GM12891 (cell line): Measurements from ENCODE around the gene SMARCAD1.

Experiments used
- DNase-seq: peaks from one replicate; pipeline ENCODE4 v3.0.0; 2011; ENCODE audit warnings: low spot score; ENCODE audit not compliant: insufficient read length
- FAIRE-seq: peaks from 2 replicates; lab custom pipeline; 2011; peaks lifted over from hg19 to GRCh38; lab: Jason Lieb, UNC
- PAX5 ChIP-seq: IDR thresholded peaks from 2 replicates; pipeline ENCODE4 v1.6.1; 2011; ENCODE audit warnings: low read length, moderate library complexity, mild to moderate bottlenecking; ENCODE audit not compliant: insufficient read depth, severe bottlenecking
- POLR2A ChIP-seq: IDR thresholded peaks from 2 replicates; pipeline ENCODE4 v1.6.1; 2011; ENCODE audit warnings: low read depth, low read length, control low read depth
- POLR2AphosphoS5 ChIP-seq: IDR thresholded peaks from 2 replicates; pipeline ENCODE4 v1.6.1; 2011; ENCODE audit warnings: low read depth, low read length, control low read depth
- POU2F2 ChIP-seq: IDR thresholded peaks from 2 replicates; pipeline ENCODE4 v1.6.1; 2011; ENCODE audit warnings: low read depth, mild to moderate bottlenecking, control low read depth, low read length, moderate library complexity
- SPI1 ChIP-seq: IDR thresholded peaks from 2 replicates; pipeline ENCODE4 v1.6.1; 2011; ENCODE audit warnings: low read depth, low read length, control low read depth
- TAF1 ChIP-seq: IDR thresholded peaks from 2 replicates; pipeline ENCODE4 v1.6.1; 2011; ENCODE audit warnings: low read depth, low read length, control low read depth

Gene SMARCAD1

GRCh38 chr4:94251094-94251493 lies 43.4 kb downstream of the SMARCAD1 start:
- FAIRE-seq (no peak), DNase-seq (no peak)
- TF ChIP-seq POLR2A (no peak), SPI1 (no peak), POLR2AphosphoS5 (no peak), TAF1 (no peak), POU2F2 (no peak), PAX5 (no peak)

GRCh38 chr4:94253036-94253435 lies 45.4 kb downstream of the SMARCAD1 start:
- no peak for FAIRE-seq
- TF ChIP-seq POU2F2 = no peak
- no peak for TF ChIP-seq TAF1
- no peak for TF ChIP-seq POLR2A
- no peak for TF ChIP-seq SPI1
- no peak for TF ChIP-seq POLR2AphosphoS5
- TF ChIP-seq PAX5 = no peak

GRCh38 chr4:94256144-94256783 lies 48.6 kb downstream of the SMARCAD1 start:
- TF ChIP-seq POU2F2 = no peak
- TF ChIP-seq SPI1 = no peak
- no peak for TF ChIP-seq POLR2A
- no peak for TF ChIP-seq PAX5
- no peak for TF ChIP-seq POLR2AphosphoS5
- TF ChIP-seq TAF1 = no peak
- FAIRE-seq = peak; percentile 56
- no peak for DNase-seq

More at GRCh38 chr4:94253036-94253435, 45.4 kb downstream of the SMARCAD1 start:
- no peak for DNase-seq

- FAIRE-seq (no peak), DNase-seq (no peak)
- TF ChIP-seq PAX5 (no peak), SPI1 (no peak), TAF1 (no peak), POLR2A (no peak), POLR2AphosphoS5 (no peak), POU2F2 (no peak)
These were observed 49.2 kb downstream of the SMARCAD1 start for GRCh38 chr4:94256828-94257227.

GRCh38 chr4:94262163-94263016 lies 54.7 kb downstream of the SMARCAD1 start:
- TF ChIP-seq POLR2AphosphoS5 (no peak), PAX5 (no peak), TAF1 (no peak), POU2F2 (no peak), SPI1 (no peak), POLR2A (no peak)
- no peak for FAIRE-seq
- DNase-seq = no peak

- FAIRE-seq (peak; percentile 41), DNase-seq (no peak)
- TF ChIP-seq TAF1 (no peak), POLR2A (no peak), PAX5 (no peak), SPI1 (no peak), POLR2AphosphoS5 (no peak), POU2F2 (no peak)
These were observed 59.4 kb downstream of the SMARCAD1 start for GRCh38 chr4:94267037-94267436.

- TF ChIP-seq PAX5 = no peak
- no peak for TF ChIP-seq POLR2AphosphoS5
- TF ChIP-seq POU2F2 = no peak
- TF ChIP-seq POLR2A = no peak
- TF ChIP-seq TAF1 = no peak
- no peak for TF ChIP-seq SPI1
- no peak for FAIRE-seq
- DNase-seq = no peak
These were observed 63.6 kb downstream of the SMARCAD1 start for GRCh38 chr4:94271248-94271647.

- FAIRE-seq (no peak), DNase-seq (no peak)
- TF ChIP-seq POLR2AphosphoS5 (no peak), POU2F2 (no peak), SPI1 (no peak), PAX5 (no peak), TAF1 (no peak), POLR2A (no peak)
These were observed 67.2 kb downstream of the SMARCAD1 start for GRCh38 chr4:94274912-94275311.

GRCh38 chr4:94276204-94276603 lies 68.5 kb downstream of the SMARCAD1 start:
- DNase-seq (no peak), FAIRE-seq (no peak)
- TF ChIP-seq POLR2AphosphoS5 (no peak), POU2F2 (no peak), TAF1 (no peak), SPI1 (no peak), POLR2A (no peak), PAX5 (no peak)
